SJSA1 (cell line): ENCODE data around the gene LRPPRC. TPM values are rescaled to one million over a fixed set of nuclear protein-coding genes. Genes with fewer than 3 reads are reported as not detected.

Experiments used
- DNase-seq, 2 experiments: peaks; one replicate each; pipeline ENCODE4 v3.0.0-alpha.2; 2015 to 2020; ENCODE audit warnings: low spot score in 2 of 2, low read depth in 1 of 2
- H3K27ac ChIP-seq: fragments of 250-450 bp; sonication (Bioruptor Pico); 2 replicates; pipeline ENCODE4 v1.5.1; 2020; ENCODE audit warnings: mild to moderate bottlenecking, moderate library complexity
- H3K27me3 ChIP-seq: fragments of 250-450 bp; sonication (Bioruptor Pico); replicated peaks from 2 replicates; pipeline ENCODE4 v1.5.1; 2020; ENCODE audit warnings: mild to moderate bottlenecking, moderate library complexity
- H3K36me3 ChIP-seq: fragments of 250-450 bp; sonication (Bioruptor Pico); 2 replicates; pipeline ENCODE4 v1.5.1; 2020; ENCODE audit warnings: mild to moderate bottlenecking
- H3K4me1 ChIP-seq: fragments of 250-450 bp; sonication (Bioruptor Pico); replicated peaks from 2 replicates; pipeline ENCODE4 v1.6.1; 2021; ENCODE audit warnings: mild to moderate bottlenecking
- H3K4me3 ChIP-seq: fragments of 250-450 bp; sonication (Bioruptor Pico); 2 replicates; pipeline ENCODE4 v1.5.1; 2020; ENCODE audit warnings: mild to moderate bottlenecking
- H3K9me3 ChIP-seq: fragments of 250-450 bp; sonication (Bioruptor Pico); replicated peaks from 2 replicates; pipeline ENCODE4 v1.5.1; 2020; ENCODE audit warnings: mild to moderate bottlenecking
- total RNA-seq: library from RNA; depleted of rRNA; stranded (reverse); fragments of >200 nt; shearing (Covaris generic); gene quantifications from 2 replicates; pipeline ENCODE4 v1.2.3, GENCODE V29; 2014

The LRPPRC gene
- total RNA-seq, 1 experiment from 2014 or later, result 50.7 TPM

DNA sequence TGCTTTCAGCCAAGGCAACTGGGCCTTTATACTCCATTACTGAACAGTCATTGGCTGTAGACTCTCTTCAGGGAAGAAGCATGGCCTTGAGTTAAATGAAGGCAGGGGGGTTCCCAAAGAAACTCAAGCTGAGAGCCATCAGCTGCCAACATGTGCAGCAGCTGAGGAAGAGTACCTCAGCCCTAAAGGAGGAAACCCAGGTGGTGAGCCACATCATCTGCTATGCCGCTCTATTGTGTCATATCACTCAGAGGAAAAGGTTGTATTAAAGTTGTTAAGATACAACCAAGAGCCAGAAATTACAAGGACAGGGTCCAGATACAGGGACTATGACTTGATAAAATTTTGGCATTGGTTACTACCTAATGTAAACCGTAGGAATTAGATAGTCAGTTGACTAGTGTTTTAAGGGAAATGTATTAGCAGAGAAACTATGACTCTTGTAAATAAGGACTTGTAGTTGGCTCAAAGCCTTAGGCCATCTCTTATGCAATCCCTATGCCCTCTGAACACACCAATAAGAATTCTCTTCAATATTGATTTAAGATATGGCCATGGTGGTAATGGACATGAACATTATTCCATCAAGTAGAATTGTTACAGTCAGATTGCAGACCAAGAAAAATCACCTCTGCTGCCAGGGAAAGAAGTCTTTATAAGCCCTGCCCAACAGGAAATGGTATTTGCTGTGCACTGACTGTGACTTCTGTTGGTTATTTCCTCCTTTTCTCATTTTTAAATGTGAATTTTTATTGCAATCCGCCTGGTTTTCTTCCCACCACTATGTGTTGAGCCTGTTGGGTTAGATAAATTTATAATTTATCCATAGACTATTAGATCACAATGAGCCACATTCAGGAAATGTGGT lies 9.2 kb upstream of the LRPPRC start:
- Histone ChIP-seq H3K36me3 (no peaks in the 10 kb centered on the region), H3K4me3 (no peak overlapping the region), H3K27me3 (peaks cover 19% of the 10 kb centered on the region), H3K4me1 (no peaks in the 10 kb centered on the region), H3K9me3 (no peaks in the 10 kb centered on the region), H3K27ac (no peak overlapping the region)
- no peak for DNase-seq

- no peak overlapping the region for H3K27ac ChIP-seq
- no peak overlapping the region for H3K4me3 ChIP-seq
- no peaks in the 10 kb centered on the region for H3K36me3 ChIP-seq
- 0 out of 2 replicates have a peak, but pooled peaks cover under 1% of the 10 kb centered on the region for H3K4me1 ChIP-seq
- no peak for DNase-seq
- H3K27me3 ChIP-seq, result peaks cover 16% of the 10 kb centered on the region
- no peaks in the 10 kb centered on the region for H3K9me3 ChIP-seq
Measured at GRCh38 chr2:44001716-44002115, 5.9 kb upstream of the LRPPRC start.

GRCh38 chr2:43998263-43998662 lies 2.5 kb upstream of the LRPPRC start:
- no peak overlapping the region for H3K4me3 ChIP-seq
- peaks cover 12% of the 10 kb centered on the region for H3K4me1 ChIP-seq
- peaks cover 16% of the 10 kb centered on the region for H3K36me3 ChIP-seq
- DNase-seq, result no peak
- H3K27me3 ChIP-seq, result peaks cover 11% of the 10 kb centered on the region
- no peaks in the 10 kb centered on the region for H3K9me3 ChIP-seq
- no peak overlapping the region for H3K27ac ChIP-seq

- Histone ChIP-seq H3K9me3 (no peaks in the 10 kb centered on the region), H3K27me3 (no peaks in the 10 kb centered on the region), H3K4me1 (peaks cover 12% of the 10 kb centered on the region), H3K36me3 (peaks cover 58% of the 10 kb centered on the region), H3K27ac (no peak overlapping the region), H3K4me3 (no peak overlapping the region)
- DNase-seq, result no peak
Measured at GRCh38 chr2:43993437-43993836, 2.4 kb downstream of the LRPPRC start.

DNA sequence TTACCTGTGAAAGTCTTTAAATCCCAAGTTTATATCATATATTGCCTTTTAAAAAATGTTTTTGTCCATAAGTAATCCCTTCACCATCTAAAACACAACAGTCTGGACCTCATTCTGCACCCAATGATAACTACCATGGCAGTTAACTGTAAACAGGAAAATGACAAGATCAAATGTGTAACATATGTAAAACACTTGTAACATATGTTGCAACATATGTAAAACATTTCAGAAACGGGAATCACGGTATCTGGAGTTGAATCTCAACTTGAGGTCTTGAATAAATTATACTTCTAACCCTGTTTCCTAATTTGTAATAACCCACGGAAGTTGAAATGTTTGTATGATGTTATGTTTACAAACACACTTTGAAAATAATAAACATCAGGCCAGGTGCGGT lies 6.2 kb downstream of the LRPPRC start:
- peaks cover 3% of the 10 kb centered on the region for H3K4me1 ChIP-seq
- no peaks in the 10 kb centered on the region for H3K27me3 ChIP-seq
- no peak for DNase-seq
- H3K4me3 ChIP-seq, result no peak overlapping the region
- H3K27ac ChIP-seq, result no peak overlapping the region
- no peaks in the 10 kb centered on the region for H3K9me3 ChIP-seq
- peaks cover 72% of the 10 kb centered on the region for H3K36me3 ChIP-seq

GRCh38 chr2:43986600-43986999 lies 9.2 kb downstream of the LRPPRC start:
- Histone ChIP-seq H3K4me3 (no peak overlapping the region), H3K27ac (no peak overlapping the region), H3K9me3 (no peaks in the 10 kb centered on the region), H3K36me3 (peaks cover 53% of the 10 kb centered on the region), H3K4me1 (no peaks in the 10 kb centered on the region), H3K27me3 (no peaks in the 10 kb centered on the region)
- no peak for DNase-seq

- Histone ChIP-seq H3K27ac (no peak overlapping the region), H3K4me3 (no peak overlapping the region), H3K27me3 (no peaks in the 10 kb centered on the region), H3K36me3 (peaks cover 54% of the 10 kb centered on the region), H3K9me3 (no peaks in the 10 kb centered on the region), H3K4me1 (no peaks in the 10 kb centered on the region)
- no peak for DNase-seq
Measured at GRCh38 chr2:43985359-43985758, 10.4 kb downstream of the LRPPRC start.

DNA sequence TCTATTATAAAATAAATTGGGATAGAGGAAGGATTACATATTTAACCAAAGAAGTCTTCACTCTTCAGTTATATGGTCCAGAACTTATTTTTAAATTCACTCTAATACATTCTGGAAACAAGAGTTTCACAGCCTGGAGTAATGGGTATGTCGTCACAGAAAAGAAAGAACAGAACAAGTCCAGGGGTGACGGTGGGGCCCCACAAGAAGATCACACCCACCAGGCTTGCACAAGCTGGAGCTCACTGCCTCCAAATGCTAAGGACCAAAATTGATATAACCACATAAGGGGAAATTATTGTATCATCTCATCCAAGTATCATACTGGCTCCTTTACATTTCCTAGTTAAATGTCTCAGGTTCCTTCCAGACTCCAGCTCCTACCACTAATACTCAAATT lies 11.3 kb downstream of the LRPPRC start:
- H3K36me3 ChIP-seq, result peaks cover 54% of the 10 kb centered on the region
- no peak for DNase-seq
- no peak overlapping the region for H3K27ac ChIP-seq
- no peaks in the 10 kb centered on the region for H3K4me1 ChIP-seq
- H3K27me3 ChIP-seq, result no peaks in the 10 kb centered on the region
- H3K9me3 ChIP-seq, result no peaks in the 10 kb centered on the region
- no peak overlapping the region for H3K4me3 ChIP-seq

GRCh38 chr2:43980902-43981301 lies 14.9 kb downstream of the LRPPRC start:
- peaks cover 62% of the 10 kb centered on the region for H3K36me3 ChIP-seq
- H3K4me3 ChIP-seq, result no peak overlapping the region
- H3K27me3 ChIP-seq, result no peaks in the 10 kb centered on the region
- no peaks in the 10 kb centered on the region for H3K4me1 ChIP-seq
- H3K9me3 ChIP-seq, result no peaks in the 10 kb centered on the region
- DNase-seq, result no peak
- H3K27ac ChIP-seq, result no peak overlapping the region

DNA sequence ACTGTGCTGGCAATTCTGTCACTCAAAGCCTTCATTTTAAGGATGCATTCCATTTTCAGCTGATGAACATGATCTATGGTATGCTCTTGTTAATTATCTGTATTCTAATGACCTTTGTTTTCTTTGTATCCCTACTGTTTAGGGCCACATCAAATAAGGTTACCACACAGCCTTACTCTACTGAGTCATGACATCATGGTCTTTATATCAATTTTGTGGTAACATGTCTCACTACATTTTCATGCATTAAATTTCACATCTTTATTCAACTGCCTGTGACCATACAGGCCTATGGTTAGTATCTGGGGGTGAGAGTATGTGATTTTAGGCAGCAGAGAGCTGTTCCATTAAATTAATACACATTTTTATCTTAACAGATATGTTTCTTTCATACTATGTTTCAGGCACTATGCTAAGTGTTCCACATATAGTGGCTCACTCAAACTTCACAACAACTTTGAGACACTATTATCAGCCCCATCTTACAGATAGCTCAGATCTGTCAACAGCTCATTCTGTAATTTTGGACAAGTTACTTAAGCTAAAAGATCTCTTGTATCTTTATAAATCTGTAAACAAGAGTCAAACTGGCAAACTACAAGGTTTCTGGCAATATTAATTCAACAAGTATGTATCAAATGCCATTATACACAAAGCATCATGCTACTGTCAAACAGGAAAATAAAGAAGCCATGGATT lies 18.0 kb downstream of the LRPPRC start:
- H3K27me3 ChIP-seq, result no peaks in the 10 kb centered on the region
- no peaks in the 10 kb centered on the region for H3K4me1 ChIP-seq
- no peak overlapping the region for H3K27ac ChIP-seq
- peaks cover 80% of the 10 kb centered on the region for H3K36me3 ChIP-seq
- H3K4me3 ChIP-seq, result no peak overlapping the region
- H3K9me3 ChIP-seq, result no peaks in the 10 kb centered on the region
- no peak for DNase-seq

GRCh38 chr2:43960921-43961320 lies 34.9 kb downstream of the LRPPRC start:
- H3K4me3 ChIP-seq, result no peak overlapping the region
- H3K36me3 ChIP-seq, result peaks cover 94% of the 10 kb centered on the region

DNA sequence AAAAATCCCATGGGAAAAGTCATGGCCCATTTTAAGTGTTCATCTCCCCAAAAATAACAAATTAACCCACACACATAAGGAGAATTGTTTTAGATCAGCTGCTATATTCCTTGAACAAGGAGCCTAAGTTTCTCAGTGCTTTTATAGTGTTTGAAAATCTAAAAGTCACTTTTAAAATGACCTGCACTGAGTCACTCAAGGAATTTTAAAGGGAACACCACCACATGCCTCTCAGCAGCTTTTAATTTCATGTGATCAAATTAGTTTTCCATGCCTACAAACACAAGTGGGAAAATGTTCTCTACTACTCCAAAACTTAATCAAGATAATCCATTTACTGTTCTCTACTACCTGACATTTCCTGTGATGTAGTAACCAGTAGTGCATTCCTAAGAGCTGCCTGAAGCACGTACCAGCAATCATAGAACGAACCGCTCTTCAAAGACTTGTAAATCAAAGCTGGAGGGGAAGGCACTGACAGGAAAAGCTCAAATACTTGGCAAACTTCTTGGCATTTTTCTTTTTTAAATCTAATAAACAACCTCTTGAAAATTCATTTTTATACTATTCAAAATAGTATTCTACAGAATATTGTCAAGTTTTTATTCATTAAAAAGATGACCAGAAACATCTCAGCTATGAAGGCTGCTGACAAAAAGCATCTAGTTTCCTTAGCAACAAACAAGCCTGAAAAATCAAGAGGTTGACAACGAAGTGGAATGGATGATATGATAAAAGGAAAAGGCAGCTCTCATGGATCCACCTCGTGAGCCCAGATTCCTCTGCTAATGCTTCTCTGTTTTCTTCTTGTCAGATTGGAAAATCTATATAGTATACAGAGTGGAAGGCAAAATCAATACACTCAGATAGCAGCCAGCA lies 37.2 kb downstream of the LRPPRC start:
- H3K36me3 ChIP-seq, result peaks cover 98% of the 10 kb centered on the region
- no peaks in the 10 kb centered on the region for H3K9me3 ChIP-seq
- no peak overlapping the region for H3K27ac ChIP-seq
- H3K27me3 ChIP-seq, result no peaks in the 10 kb centered on the region
- H3K4me1 ChIP-seq, result no peaks in the 10 kb centered on the region
- DNase-seq, result no peak
- H3K4me3 ChIP-seq, result no peak overlapping the region

More at GRCh38 chr2:43960921-43961320, 34.9 kb downstream of the LRPPRC start:
- Histone ChIP-seq H3K9me3 (no peaks in the 10 kb centered on the region), H3K27me3 (no peaks in the 10 kb centered on the region), H3K27ac (no peak overlapping the region), H3K4me1 (no peaks in the 10 kb centered on the region)
- no peak for DNase-seq

DNA sequence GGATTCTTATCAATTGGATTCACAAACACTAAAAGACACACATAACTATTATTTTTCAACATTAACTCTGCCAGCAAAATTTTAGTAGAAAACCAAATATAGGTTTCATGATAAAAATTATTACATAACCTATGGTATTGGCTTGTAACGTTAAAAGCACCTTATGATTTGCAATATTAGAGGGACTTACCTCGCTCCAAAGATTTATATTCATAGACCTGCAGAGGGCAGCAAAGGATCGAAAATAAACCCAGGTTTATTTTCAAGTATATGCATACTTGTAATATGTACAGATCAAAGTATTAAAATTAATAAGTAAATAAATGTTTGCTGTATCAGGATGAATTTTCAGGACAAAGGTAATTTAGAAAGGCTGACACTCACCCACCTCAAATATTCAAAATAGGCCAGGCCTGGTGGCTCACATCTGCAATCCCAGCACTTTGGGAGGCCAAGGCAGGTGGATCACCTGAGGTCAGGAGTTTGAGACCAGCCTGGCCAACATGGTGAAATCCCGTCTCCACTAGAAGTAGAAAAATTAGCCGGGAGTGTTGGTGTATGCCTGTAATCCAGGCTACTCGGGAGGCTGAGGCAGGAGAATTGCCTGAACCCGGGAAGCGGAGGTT lies 45.3 kb downstream of the LRPPRC start:
- H3K27ac ChIP-seq, result no peak overlapping the region
- no peak for DNase-seq
- no peaks in the 10 kb centered on the region for H3K27me3 ChIP-seq
- H3K4me1 ChIP-seq, result no peaks in the 10 kb centered on the region
- H3K36me3 ChIP-seq, result peaks cover 88% of the 10 kb centered on the region
- H3K9me3 ChIP-seq, result no peaks in the 10 kb centered on the region
- no peak overlapping the region for H3K4me3 ChIP-seq
